Activated CD8-positive, alpha-beta memory T cell treated with anti-CD3 and anti-CD28 coated beads, Interleukin-2, amount 50 U/mL, for 1 hour (primary cell): Measurements from ENCODE around the gene RAC2.
"Not testable (repeated sequence)": the region's sequence is repeated elsewhere in the genome, so short reads cannot be mapped to it uniquely, and the experiment has no call there.

ENCODE experiments used
- DNase-seq: peaks from one replicate; pipeline ENCODE4 v3.0.0-alpha.2; 2020; ENCODE audit errors: extremely low read depth

Gene RAC2

DNA sequence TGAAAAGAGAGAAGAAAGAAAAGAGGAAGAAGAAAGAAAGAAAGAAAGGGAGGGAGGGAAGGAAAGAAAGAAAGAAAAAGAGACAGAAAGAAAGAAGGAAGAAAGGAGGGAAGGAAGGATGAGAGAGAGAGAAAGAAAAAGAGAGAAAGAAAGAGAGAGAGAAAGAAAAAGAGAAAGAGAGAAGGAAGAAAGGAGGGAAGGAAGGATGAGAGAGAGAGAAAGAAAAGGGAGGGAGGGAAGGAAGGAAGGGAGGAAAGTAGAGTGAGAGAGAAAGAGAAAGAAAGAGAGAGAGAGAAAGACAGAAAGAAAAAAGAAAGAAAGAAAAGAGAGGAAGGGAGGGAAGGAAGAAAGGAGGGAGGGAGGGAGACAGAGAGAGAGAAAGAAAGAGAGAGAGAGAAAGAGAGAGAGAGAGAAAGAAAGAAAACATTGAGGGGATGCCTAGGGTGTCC lies 11.5 kb upstream of the RAC2 start:
- DNase-seq, result no peak

DNA sequence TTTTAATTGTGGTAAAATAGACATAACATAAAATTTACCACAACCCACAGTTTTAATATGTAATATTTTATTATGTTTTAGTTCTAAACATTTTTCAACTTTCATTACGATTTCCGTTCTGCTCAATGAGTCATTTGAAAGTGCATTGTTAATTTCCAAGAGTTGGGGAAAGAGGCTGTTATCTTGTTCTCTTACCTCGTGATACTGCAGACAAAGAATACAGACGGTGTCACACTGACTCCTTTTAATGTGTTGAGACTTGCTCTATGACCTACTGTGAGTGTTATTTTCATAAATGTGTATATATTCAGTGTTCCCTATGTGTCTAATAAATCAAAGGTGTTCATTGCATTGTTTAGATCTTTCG lies 10.8 kb upstream of the RAC2 start:
- no peak for DNase-seq

GRCh38 chr22:37254209-37254866 lies 10.3 kb upstream of the RAC2 start:
- no peak for DNase-seq

GRCh38 chr22:37253126-37253660 lies 9.1 kb upstream of the RAC2 start:
- DNase-seq, result no peak

DNA sequence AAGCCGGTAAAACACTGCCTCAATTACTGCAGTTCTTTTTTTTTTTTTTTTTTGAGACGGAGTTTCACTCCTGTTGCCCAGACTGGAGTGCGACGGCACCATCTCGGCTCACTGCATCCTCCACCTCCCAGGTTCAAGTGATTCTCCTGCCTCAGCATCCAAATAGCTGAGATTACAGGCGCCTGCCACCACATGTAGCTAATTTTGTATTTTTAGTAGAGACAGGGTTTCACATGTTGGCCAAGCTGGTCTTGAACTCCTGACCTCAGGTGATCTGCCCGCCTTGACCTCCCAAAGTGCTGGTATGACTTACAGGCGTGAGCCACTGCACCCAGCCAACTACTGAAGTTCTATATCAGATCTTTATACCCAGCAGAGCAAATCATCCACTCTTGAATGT lies 7.8 kb upstream of the RAC2 start:
- not testable (repeated sequence) for DNase-seq

DNA sequence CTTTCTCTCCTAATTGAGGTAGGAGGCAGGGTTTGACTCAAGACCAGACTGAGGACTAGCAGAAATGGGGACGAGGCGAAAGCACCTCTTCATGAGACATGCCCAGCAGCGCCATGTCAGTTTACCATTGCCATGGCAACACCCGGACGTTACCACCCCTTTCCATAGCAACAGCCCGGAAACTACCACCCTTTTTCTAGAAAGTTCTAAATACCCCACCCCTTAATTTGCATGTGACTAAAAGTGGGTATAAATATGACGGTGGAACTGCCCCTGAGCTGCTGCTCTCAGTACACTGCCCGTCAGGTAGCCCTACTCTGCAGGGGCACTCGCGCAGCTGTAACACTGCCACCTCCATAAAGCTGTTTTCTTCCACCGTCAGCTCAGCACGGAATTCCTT lies 5.9 kb upstream of the RAC2 start:
- no peak for DNase-seq

DNA sequence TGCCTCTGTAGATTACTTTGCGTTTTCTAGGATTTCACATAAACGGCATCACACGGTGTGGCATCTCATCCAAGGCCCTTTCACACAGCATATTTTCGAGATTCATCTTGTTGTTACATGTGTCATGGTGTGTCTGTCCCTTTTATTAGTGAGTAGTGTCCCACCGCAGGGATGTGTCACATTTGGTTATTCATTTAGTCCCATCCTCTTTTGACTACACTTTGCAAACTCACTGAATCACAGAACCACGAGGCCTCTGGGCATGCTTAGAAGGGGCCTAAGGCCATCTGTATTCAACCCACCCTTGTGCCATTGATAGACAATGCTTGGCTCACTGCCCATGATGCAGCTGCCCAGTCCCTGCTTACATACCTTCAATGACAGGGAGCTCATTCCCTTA lies 4.2 kb upstream of the RAC2 start:
- no peak for DNase-seq

DNA sequence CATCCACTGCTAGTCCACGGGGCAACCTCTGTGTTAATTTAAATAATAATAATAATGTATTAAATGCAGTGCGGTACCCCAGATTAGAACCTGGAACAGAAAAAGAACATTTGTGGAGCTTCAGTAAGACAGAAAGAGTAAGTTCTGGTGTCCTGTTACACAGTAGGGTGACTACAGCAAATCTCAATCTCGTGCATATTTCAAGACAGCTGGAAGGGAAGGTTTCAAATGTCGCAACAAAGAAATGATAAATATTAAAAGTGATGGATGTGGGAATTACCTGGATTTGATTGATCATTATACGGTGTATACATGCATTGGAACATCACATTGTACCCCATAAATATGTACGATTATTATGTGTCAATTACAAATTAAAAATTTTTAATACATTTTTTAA lies 1.7 kb upstream of the RAC2 start:
- DNase-seq, result no peak

- no peak for DNase-seq
Observed at GRCh38 chr22:37244922-37245722, 1.1 kb upstream of the RAC2 start.

- DNase-seq, result no peak
Observed at GRCh38 chr22:37243402-37244113, 511 bp downstream of the RAC2 start.

DNA sequence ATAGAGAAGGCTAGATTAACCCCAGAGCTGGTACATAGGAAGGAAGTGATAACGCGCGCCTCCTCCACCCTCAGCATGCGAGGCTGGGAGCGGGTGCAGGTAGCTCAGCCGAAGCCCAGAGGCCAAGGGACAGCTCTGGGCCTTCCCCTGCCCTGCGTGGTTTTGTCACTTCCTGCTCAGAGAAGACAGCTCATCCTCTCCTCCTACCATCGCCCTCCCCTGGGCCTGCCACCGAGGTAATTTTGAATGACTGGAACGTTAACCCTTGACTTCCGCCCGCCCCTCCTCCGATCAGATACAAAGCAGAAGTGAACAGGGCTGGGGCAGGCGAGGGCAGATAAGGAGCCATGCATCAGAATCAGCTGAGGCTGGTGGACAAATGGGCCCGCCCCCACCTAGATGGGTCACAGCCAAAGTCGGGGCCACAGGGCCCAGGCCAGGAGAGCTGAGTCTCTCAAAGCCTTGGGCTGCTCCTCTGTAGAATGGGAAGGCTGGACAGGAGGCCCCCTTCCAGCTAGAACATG lies 1.6 kb downstream of the RAC2 start:
- DNase-seq, result peak; percentile 85

DNA sequence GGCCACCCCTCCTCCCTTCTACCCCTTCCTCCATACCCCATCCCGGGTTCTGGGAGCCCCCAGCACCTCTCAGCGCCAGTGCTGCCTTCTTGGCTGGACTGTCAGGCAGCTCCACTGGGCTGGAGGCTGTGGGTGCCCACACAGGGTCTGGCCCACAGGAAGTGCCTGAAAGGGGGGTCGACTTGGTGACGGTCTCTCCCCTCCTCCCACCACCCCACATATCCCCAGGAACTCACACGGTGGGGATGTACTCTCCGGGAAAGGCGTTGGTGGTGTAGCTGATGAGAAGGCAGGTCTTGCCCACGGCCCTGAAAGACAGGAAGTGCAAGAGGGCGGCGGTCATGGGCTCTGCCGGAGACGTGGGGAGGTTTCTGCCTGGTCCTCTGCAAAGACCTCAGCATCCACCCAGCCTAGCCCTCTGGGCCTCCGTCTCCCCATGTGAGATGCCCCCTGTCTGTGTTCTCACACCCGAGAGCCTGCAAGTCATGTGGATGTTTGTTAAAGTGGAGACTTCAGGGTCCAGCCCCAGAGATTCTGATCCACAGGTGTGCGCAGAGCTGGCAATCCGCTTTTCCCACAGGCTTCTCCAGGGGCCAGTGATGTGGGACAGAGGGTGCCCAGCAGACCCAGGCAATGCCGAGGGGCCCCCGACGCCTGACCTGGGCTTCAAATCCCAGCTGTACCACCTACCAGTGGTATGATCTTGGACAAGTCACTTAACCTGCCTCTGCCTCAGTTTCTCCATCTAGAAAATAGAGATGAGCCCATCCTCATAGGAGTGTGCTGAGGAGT lies 2.5 kb downstream of the RAC2 start:
- DNase-seq, result no peak

GRCh38 chr22:37240941-37241320 lies 3.1 kb downstream of the RAC2 start:
- no peak for DNase-seq

- DNase-seq, result no peak
Observed at GRCh38 chr22:37240240-37240940, 3.7 kb downstream of the RAC2 start.

- DNase-seq, result no peak
Observed at GRCh38 chr22:37239336-37240239, 4.5 kb downstream of the RAC2 start.

GRCh38 chr22:37237371-37238268 lies 6.4 kb downstream of the RAC2 start:
- DNase-seq, result no peak

DNA sequence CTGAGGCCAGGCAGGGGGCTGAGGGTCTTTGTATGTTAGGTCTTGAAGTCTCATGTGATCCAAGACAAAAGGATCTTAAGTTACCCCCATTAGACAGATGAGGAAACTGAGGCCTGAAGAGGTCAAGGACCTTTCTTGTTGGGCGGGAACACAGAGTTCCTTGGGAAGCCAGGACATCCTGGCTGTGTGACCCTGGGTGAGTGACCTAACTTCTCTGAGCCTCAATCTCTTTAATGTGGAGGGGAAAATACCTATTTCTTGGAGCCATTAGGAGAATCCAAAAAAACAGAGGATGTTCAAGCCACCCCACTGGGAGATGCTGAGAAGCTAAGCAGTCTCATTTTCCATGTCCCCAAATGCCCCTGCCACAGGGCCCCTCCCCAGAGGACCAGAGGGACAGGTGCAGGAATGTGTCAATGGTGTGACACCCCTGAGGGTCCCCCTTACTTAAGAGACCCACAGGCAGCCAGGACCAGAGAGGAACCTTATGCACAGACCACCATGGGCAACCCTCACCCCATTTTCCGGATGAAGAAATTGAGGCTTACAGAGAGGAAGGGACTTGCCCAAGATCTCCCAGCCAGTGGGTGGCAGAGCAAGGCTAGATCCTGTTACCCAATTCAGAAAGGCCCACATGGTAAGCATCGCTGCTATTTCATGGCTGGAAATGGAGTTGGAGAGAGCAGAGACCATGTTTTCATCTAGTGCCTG lies 8.0 kb downstream of the RAC2 start:
- no peak for DNase-seq
